CD4-positive, alpha-beta T cell (primary cell): ENCODE results near the gene DOCK2. TPM values are rescaled to one million over a fixed set of nuclear protein-coding genes. Genes with fewer than 3 reads are reported as not detected.
"Not testable (repeated sequence)": the region's sequence is repeated elsewhere in the genome, so short reads cannot be mapped to it uniquely, and the experiment has no call there.

Experiments used
- ATAC-seq: fragments of 200-7000 bp; cut with Tn5 transposase; one replicate; pipeline ENCODE4 v1.10.0; 2022; ENCODE audit warnings: mild to moderate bottlenecking; ENCODE audit not compliant: poor library complexity
- CTCF ChIA-PET: fragments of 350-600 bp; sonication (Branson Sonifier 250); formaldehyde crosslinking; loops from one replicate; lab custom pipeline; 2021; ENCODE audit warnings: antibody characterized with exemption, inconsistent platforms; lab: Charles Lee
- POLR2A ChIA-PET: fragments of 350-600 bp; sonication (Branson Sonifier 250); formaldehyde crosslinking; loops from one replicate; lab custom pipeline; 2021; ENCODE audit warnings: antibody characterized with exemption, inconsistent platforms; lab: Charles Lee
- DNase-seq, 14 experiments: peaks; one replicate each; pipeline ENCODE4 v3.0.0-alpha.2; 2013 to 2020; ENCODE audit warnings: mixed read lengths in 2 of 14
- H3K27ac ChIP-seq, 2 donors: one replicate each; pipeline versions ENCODE4 v1.5.1 to v1.7.0; 2013; ENCODE audit warnings: low read length in 2 of 2, low read depth in 1 of 2, mild to moderate bottlenecking in 1 of 2
- H3K27me3 ChIP-seq, 2 experiments: 1 replicate in 1 of 2; 2 replicates in 1 of 2; pipeline versions ENCODE4 v1.6.1 to v1.7.0; 2013; ENCODE audit warnings: low read length in 2 of 2, control low read depth in 1 of 2, mild to moderate bottlenecking in 1 of 2, moderate library complexity in 1 of 2; ENCODE audit not compliant: insufficient read depth in 2 of 2, control insufficient read depth in 1 of 2
- H3K36me3 ChIP-seq: one replicate; pipeline ENCODE4 v1.6.1; 2013; ENCODE audit warnings: low read length, control low read depth; ENCODE audit not compliant: insufficient read depth
- H3K4me1 ChIP-seq: one replicate; pipeline ENCODE4 v1.6.1; 2013; ENCODE audit warnings: low read length, control low read depth; ENCODE audit not compliant: insufficient read depth
- H3K4me3 ChIP-seq: one replicate; pipeline ENCODE4 v1.5.1; 2013; ENCODE audit warnings: mild to moderate bottlenecking, low read length, moderate library complexity
- H3K9me3 ChIP-seq, 2 experiments: 1 replicate in 1 of 2; 2 replicates in 1 of 2; pipeline versions ENCODE4 v1.6.1 to v1.7.0; 2013; ENCODE audit warnings: low read length in 2 of 2, mild to moderate bottlenecking in 2 of 2, control low read depth in 1 of 2, moderate library complexity in 1 of 2; ENCODE audit not compliant: control insufficient read depth in 1 of 2, insufficient read depth in 1 of 2
- H3K27ac Mint-ChIP-seq: one replicate; pipeline ENCODE4 v1.8.0; 2020; ENCODE audit warnings: mixed read lengths
- H3K27me3 Mint-ChIP-seq: one replicate; pipeline ENCODE4 v1.8.0; 2021; ENCODE audit warnings: mixed read lengths
- H3K36me3 Mint-ChIP-seq: one replicate; pipeline ENCODE4 v1.8.0; 2021; ENCODE audit warnings: low read depth, mixed read lengths
- H3K4me1 Mint-ChIP-seq: one replicate; pipeline ENCODE4 v1.8.0; 2021; ENCODE audit warnings: low read depth, mixed read lengths
- H3K4me3 Mint-ChIP-seq: one replicate; pipeline ENCODE4 v1.8.0; 2020; ENCODE audit warnings: mild to moderate bottlenecking, mixed read lengths
- H3K9me3 Mint-ChIP-seq: one replicate; pipeline ENCODE4 v1.8.0; 2020; ENCODE audit warnings: mixed read lengths
- intact Hi-C, 2 experiments: fragments of 100-400 bp; cut with DNase I in 1 of 2; cut with micrococcal nuclease in 1 of 2; formaldehyde crosslinking; loops; one replicate each; pipeline versions ENCODE4 v1.15.1 to v1.9.0; 2023 to 2025; cut with DNase I, micrococcal nuclease
- total RNA-seq, 174 experiments: library from RNA in 2 of 174; stranded (reverse) in 2 of 174; gene quantifications; one replicate each; pipeline ENCODE4 v1.2.3 and lab custom pipeline; 2021 to 2026
- TF ChIP-seq, protein P1 (sequence below): fragments of 200-600 bp; IDR thresholded peaks from one replicate; pipeline ENCODE4 v1.8.0; 2022; ENCODE audit warnings: antibody characterized with exemption, mild to moderate bottlenecking

The DOCK2 gene
- total RNA-seq, 2 experiments from 2014 or later = 220 to 229 TPM

DNA sequence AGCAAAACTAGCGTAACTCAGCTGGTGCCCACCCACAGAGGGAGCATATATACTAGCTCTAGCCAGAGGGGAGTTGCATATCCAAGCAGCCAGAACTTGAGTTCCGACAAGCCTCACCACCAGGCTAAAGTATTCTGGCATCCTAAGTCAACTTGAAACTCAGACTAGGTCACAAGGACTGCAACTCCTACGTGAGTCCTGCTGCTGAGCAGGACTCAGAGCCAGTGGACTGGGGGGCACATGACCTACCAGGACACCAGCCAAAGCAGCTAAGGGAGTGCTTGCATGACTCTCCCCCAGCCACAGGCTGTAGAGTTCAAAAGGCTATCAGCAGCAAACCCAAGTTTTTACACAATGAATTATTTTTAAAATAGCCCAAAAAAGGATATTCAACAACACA, 27.4 kb upstream of the DOCK2 start:
- H3K27ac Mint-ChIP-seq = no peak overlapping the region
- peaks cover 8% of the 10 kb centered on the region in 2 experiments for H3K9me3 ChIP-seq
- CTCF ChIA-PET = no interaction called here
- H3K36me3 ChIP-seq = no peaks in the 10 kb centered on the region
- intact Hi-C loops = loop anchor here in 1 of 2 experiments (5.0 kb wide), 1 partner anchor 38 kb away; no protein-coding TSS in a partner anchor
- ATAC-seq (no peak), DNase-seq (no peak)
- peaks cover 19% of the 10 kb centered on the region for H3K27me3 Mint-ChIP-seq
- TF ChIP-seq, protein P1, sequence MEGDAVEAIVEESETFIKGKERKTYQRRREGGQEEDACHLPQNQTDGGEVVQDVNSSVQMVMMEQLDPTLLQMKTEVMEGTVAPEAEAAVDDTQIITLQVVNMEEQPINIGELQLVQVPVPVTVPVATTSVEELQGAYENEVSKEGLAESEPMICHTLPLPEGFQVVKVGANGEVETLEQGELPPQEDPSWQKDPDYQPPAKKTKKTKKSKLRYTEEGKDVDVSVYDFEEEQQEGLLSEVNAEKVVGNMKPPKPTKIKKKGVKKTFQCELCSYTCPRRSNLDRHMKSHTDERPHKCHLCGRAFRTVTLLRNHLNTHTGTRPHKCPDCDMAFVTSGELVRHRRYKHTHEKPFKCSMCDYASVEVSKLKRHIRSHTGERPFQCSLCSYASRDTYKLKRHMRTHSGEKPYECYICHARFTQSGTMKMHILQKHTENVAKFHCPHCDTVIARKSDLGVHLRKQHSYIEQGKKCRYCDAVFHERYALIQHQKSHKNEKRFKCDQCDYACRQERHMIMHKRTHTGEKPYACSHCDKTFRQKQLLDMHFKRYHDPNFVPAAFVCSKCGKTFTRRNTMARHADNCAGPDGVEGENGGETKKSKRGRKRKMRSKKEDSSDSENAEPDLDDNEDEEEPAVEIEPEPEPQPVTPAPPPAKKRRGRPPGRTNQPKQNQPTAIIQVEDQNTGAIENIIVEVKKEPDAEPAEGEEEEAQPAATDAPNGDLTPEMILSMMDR = no peak
- no peak overlapping the region for H3K27ac ChIP-seq
- H3K4me3 Mint-ChIP-seq = no peak overlapping the region
- H3K9me3 Mint-ChIP-seq = peaks cover 4% of the 10 kb centered on the region
- no peaks in the 10 kb centered on the region for H3K36me3 Mint-ChIP-seq
- no peaks in the 10 kb centered on the region for H3K4me1 Mint-ChIP-seq
- no peaks in the 10 kb centered on the region for H3K4me1 ChIP-seq
- no peaks in the 10 kb centered on the region for H3K27me3 ChIP-seq
- H3K4me3 ChIP-seq = no peak overlapping the region
- POLR2A ChIA-PET = no interaction called here

DNA sequence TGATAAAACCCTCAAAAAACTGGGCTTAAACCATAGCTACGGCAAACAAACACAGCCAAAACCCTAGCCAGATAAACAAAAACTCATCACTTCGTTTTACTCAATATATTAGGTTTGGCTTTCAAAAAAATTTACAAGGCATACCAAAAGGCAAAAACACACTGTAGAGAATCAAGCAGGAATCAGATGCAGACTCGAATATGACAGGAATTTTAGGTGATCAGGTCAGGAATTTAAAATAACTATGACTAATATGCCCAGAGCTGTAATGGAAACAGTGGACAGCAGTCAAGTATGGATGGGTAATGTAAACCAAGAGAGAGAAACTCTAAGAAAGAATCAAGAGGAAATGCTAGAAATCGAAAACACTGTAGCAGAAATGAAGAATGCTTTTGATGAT, 26.5 kb upstream of the DOCK2 start:
- Mint-ChIP-seq H3K27ac (no peak overlapping the region), H3K4me3 (no peak overlapping the region), H3K27me3 (peaks cover 21% of the 10 kb centered on the region), H3K9me3 (peaks cover 4% of the 10 kb centered on the region), H3K4me1 (no peaks in the 10 kb centered on the region), H3K36me3 (no peaks in the 10 kb centered on the region)
- Histone ChIP-seq H3K27ac (no peak overlapping the region), H3K27me3 (no peaks in the 10 kb centered on the region), H3K4me3 (no peak overlapping the region), H3K4me1 (no peaks in the 10 kb centered on the region), H3K36me3 (no peaks in the 10 kb centered on the region), H3K9me3 (peaks cover 8% of the 10 kb centered on the region in 2 experiments)
- ATAC-seq (no peak), DNase-seq (no peak)
- TF ChIP-seq, protein P1 = no peak
- ChIA-PET CTCF (no interaction called here), POLR2A (no interaction called here)
- intact Hi-C loops = no loop called here

DNA sequence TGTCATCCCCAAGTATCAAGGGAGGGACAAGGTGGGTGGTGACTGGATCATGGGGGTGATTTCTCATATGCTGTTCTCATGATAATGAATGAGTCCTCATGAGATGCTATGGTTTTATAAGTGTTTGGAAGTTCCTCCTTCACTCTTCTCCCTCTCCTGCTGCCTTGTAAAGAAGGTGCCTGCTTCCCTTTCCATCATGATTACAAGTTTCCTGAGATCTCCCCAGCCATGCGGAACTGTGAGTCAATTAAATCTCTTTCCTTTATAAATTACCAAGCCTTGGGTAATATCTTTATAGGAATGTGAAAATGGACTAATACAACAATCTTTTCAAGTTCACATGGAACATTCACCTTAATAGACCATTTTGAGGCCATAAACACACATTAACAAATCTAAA, 21.5 kb upstream of the DOCK2 start:
- DNase-seq (no peak), ATAC-seq (no peak)
- Mint-ChIP-seq H3K9me3 (peaks cover 4% of the 10 kb centered on the region), H3K36me3 (no peaks in the 10 kb centered on the region), H3K27ac (no peak overlapping the region), H3K4me1 (no peaks in the 10 kb centered on the region), H3K4me3 (no peak overlapping the region), H3K27me3 (peaks cover 32% of the 10 kb centered on the region)
- Histone ChIP-seq H3K27ac (no peak overlapping the region), H3K36me3 (no peaks in the 10 kb centered on the region), H3K4me1 (no peaks in the 10 kb centered on the region), H3K9me3 (peaks cover 0 to 8% of the 10 kb centered on the region in 2 experiments), H3K4me3 (no peak overlapping the region), H3K27me3 (no peaks in the 10 kb centered on the region)
- POLR2A ChIA-PET = no interaction called here
- TF ChIP-seq, protein P1 = no peak
- intact Hi-C loops = no loop called here
- CTCF ChIA-PET = no interaction called here

DNA sequence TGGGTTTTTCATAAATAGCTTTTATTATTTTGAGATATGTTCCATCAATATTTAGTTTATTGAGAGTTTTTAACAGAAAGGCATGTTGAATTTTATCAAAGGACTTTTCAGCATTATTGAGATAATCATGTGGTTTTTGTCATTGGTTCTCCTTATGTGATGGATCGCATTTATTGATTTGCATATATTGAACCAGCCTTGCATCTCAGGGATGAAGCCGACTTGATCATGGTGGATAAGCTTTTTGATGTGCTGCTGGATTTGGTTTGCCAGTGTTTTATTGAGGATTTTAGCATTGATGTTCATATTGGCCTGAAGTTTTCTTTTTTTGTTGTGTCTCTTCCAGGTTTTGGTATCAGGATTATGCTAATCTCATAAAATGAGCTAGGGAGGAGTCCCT, 12.8 kb upstream of the DOCK2 start:
- ATAC-seq, POLR2A ChIA-PET: not testable (repeated sequence)

More for the DNA sequence above, 12.8 kb upstream of the DOCK2 start:
- H3K27me3 ChIP-seq, H3K4me3 Mint-ChIP-seq, H3K27ac ChIP-seq, CTCF ChIA-PET, H3K36me3 ChIP-seq, intact Hi-C loops, H3K9me3 Mint-ChIP-seq, H3K27me3 Mint-ChIP-seq, H3K4me3 ChIP-seq, H3K9me3 ChIP-seq, DNase-seq, H3K4me1 ChIP-seq, H3K36me3 Mint-ChIP-seq, H3K27ac Mint-ChIP-seq, H3K4me1 Mint-ChIP-seq: not testable (repeated sequence)
